ENCODE data around the gene PSD. TPM values are rescaled to one million over a fixed set of nuclear protein-coding genes. Genes with fewer than 3 reads are reported as not detected.

PSD gene
- total and polyA plus RNA-seq, 9 of the 15 experiments (the other 6 are each of a cell fraction or from before 2014, with no cell fraction given): 0.11 to 1.7 (median 0.54) TPM; not detected in 2

- Histone ChIP-seq H3K9ac (ENCODE audit: insufficient read depth in 1 of 2, low read depth in 2 of 2, low read length in 2 of 2) (peak overlapping the region; percentile 90 to 94), H2AFZ (ENCODE audit: low read depth, low read length) (peak overlapping the region; percentile 52), H3K79me2 (ENCODE audit: control insufficient read depth, insufficient read depth, low read length) (peaks cover 43% of the 10 kb centered on the region), H3K4me2 (ENCODE audit: insufficient read depth, low read length) (peak overlapping the region; percentile 94), H3K9me1 (ENCODE audit: control insufficient read depth, insufficient read depth, low read length) (no peaks in the 10 kb centered on the region), H3K27ac (ENCODE audit: extremely low read depth, low read depth, low read length) (peak overlapping the region; percentile 95), H4K20me1 (replicated peaks; ENCODE audit: control insufficient read depth, insufficient read depth, low read length) (no peaks in the 10 kb centered on the region), H3K36me3 (ENCODE audit: control insufficient read depth, insufficient read depth, low read length) (peaks cover 28% of the 10 kb centered on the region; the same call in 2 of the 3 replicates), H3K4me1 (replicated peaks in 1 of 2; ENCODE audit: control insufficient read depth in 2 of 2, insufficient read depth in 2 of 2, low read length in 2 of 2) (peaks cover 24 to 38% of the 10 kb centered on the region in 2 experiments), H3K27me3 (ENCODE audit: control insufficient read depth in 2 of 2, insufficient read depth in 2 of 2, low read length in 2 of 2) (no peaks in the 10 kb centered on the region), H3K4me3 (peak overlapping the region; percentile 80), H3K9me3 (replicated peaks; ENCODE audit: control insufficient read depth, insufficient read depth, low read depth, low read length) (no peaks in the 10 kb centered on the region)
- ATAC-seq (no peak), FAIRE-seq (no peak), DNase-seq (ENCODE audit: extremely low read depth in 1 of 4, low spot score in 3 of 4) (no peak)
- TSS peak; percentile 35 for BruUV-seq (replicated peaks)
- intact Hi-C loops (cut with micrococcal nuclease): no loop called here
- in situ Hi-C loops (cut with MboI): no loop called here
- CTCF ChIA-PET (ENCODE audit: low intra/inter-chr PET ratio): no interaction called here
- WGBS (ENCODE audit: insufficient coverage, low coverage, missing lambda C conversion rate): 0% methylated on average over 9 of the region's 11 CpGs
- POLR2A ChIA-PET: interaction anchor here (0.6 to 3.3 kb wide), 9 partner anchors 8 to 219 kb away, joined by 3 to 24 read pairs (median 9); partner anchors contain the start of genes CUEDC2 and FBXL15
- TF ChIP-seq HMG20B (CRISPR knock-in tag; IDR thresholded peaks at IDR 0.05) (no peak), YBX1 (IDR thresholded peaks at IDR 0.05) (no peak), ZNF263 (CRISPR knock-in tag; IDR thresholded peaks at IDR 0.05; ENCODE audit: borderline replicate concordance) (peak; percentile 41; the same call in 1 of the 2 replicates), ZNF699 (CRISPR knock-in tag; IDR thresholded peaks at IDR 0.05; ENCODE audit: insufficient replicate concordance) (no peak), E2F8 (IDR thresholded peaks at IDR 0.05; ENCODE audit: low read depth, partially characterized antibody) (peak; percentile 50), POLR2A (conservative IDR thresholded peaks at IDR 0.05) (peak; percentile 69), ZNF431 (CRISPR knock-in tag; IDR thresholded peaks at IDR 0.05) (no peak), ZNF511 (CRISPR knock-in tag; IDR thresholded peaks at IDR 0.05) (0 out of 2 replicates have a peak, but pooled peaks have one; percentile 64), KDM4B (IDR thresholded peaks at IDR 0.05; ENCODE audit: borderline replicate concordance in 2 of 2, low read depth in 1 of 2) (no peak), GTF2E2 (tag; IDR thresholded peaks at IDR 0.05) (peak; percentile 48; the same call in 1 of the 2 replicates), ZNF133 (CRISPR knock-in tag; IDR thresholded peaks at IDR 0.05) (no peak), PTTG1 (tag; IDR thresholded peaks at IDR 0.05; ENCODE audit: low read depth) (no peak), ZMIZ1 (IDR thresholded peaks at IDR 0.05; ENCODE audit: low read depth in 2 of 2, low read length in 2 of 2) (no peak), SREBF2 (CRISPR knock-in tag; IDR thresholded peaks at IDR 0.05) (no peak), GTF2F1 (IDR thresholded peaks at IDR 0.05; ENCODE audit: low read depth, low read length) (no peak), ZNF239 (CRISPR knock-in tag; IDR thresholded peaks at IDR 0.05) (no peak), TAF9B (IDR thresholded peaks at IDR 0.05; ENCODE audit: partially characterized antibody) (no peak)
Measured at GRCh38 chr10:102450124-102450373, 31.5 kb upstream of the PSD start.
